Mesodermal cell (in vitro differentiated cells): ENCODE measurements around the gene RPS15A.
"Not testable (repeated sequence)": the region's sequence is repeated elsewhere in the genome, so short reads cannot be mapped to it uniquely, and the experiment has no call there.

ENCODE experiments used
- H3K27ac ChIP-seq: 2 replicates; pipeline ENCODE4 v1.7.0; 2013; ENCODE audit warnings: mild to moderate bottlenecking, low read depth, low read length, moderate library complexity; ENCODE audit not compliant: severe bottlenecking
- H3K36me3 ChIP-seq: 2 replicates; pipeline ENCODE4 v1.7.1; 2013; ENCODE audit warnings: mild to moderate bottlenecking, low read length, moderate library complexity; ENCODE audit not compliant: control insufficient read depth, insufficient read depth
- H3K4me1 ChIP-seq: one replicate; pipeline ENCODE4 v1.7.1; 2013; ENCODE audit warnings: mild to moderate bottlenecking, low read length; ENCODE audit not compliant: insufficient read depth, control insufficient read depth, poor library complexity, severe bottlenecking
- H3K4me3 ChIP-seq: 2 replicates; pipeline ENCODE4 v1.7.0; 2013; ENCODE audit warnings: low read length, control low read depth, mild to moderate bottlenecking; ENCODE audit not compliant: insufficient read depth, poor library complexity, severe bottlenecking; ENCODE audit errors: extremely low read depth
- H3K9me3 ChIP-seq: 2 replicates; pipeline ENCODE4 v1.7.1; 2013; ENCODE audit warnings: mild to moderate bottlenecking, low read length, moderate library complexity; ENCODE audit not compliant: control insufficient read depth
- WGBS, 2 experiments: methylation state at CpG; one replicate each; pipeline ENCODE4 v1.1.5; 2013; ENCODE audit warnings: missing lambda C conversion rate in 2 of 2; ENCODE audit not compliant: insufficient coverage in 2 of 2; 5-methylcytosine and 5-hydroxymethylcytosine counted together

Gene RPS15A

GRCh38 chr16:18777664-18778063 lies 12.5 kb downstream of the RPS15A start:
- H3K9me3 ChIP-seq, H3K4me1 ChIP-seq, H3K36me3 ChIP-seq, H3K4me3 ChIP-seq, H3K27ac ChIP-seq: not testable (repeated sequence)
- WGBS, 2 experiments = no CpG with 5 or more reads among the region's 1 CpG

GRCh38 chr16:18776334-18776733 lies 13.8 kb downstream of the RPS15A start:
- not testable (repeated sequence) for H3K9me3 ChIP-seq, H3K27ac ChIP-seq, H3K36me3 ChIP-seq, H3K4me3 ChIP-seq, H3K4me1 ChIP-seq
- WGBS, 2 experiments = 89 to 94% methylated on average over 3 to 4 of the region's 5 CpGs

- H3K4me3 ChIP-seq, H3K9me3 ChIP-seq, H3K4me1 ChIP-seq, H3K27ac ChIP-seq, H3K36me3 ChIP-seq: not testable (repeated sequence)
- WGBS, 2 experiments = 78 to 89% methylated on average over 3 of the region's 4 CpGs
These were observed 15.5 kb downstream of the RPS15A start for GRCh38 chr16:18774651-18775050.

- not testable (repeated sequence) for H3K4me3 ChIP-seq, H3K27ac ChIP-seq, H3K36me3 ChIP-seq, H3K4me1 ChIP-seq, H3K9me3 ChIP-seq
- WGBS, 2 experiments = 89 to 91% methylated on average over 5 to 7 of the region's 7 CpGs
These were observed 18.0 kb downstream of the RPS15A start for GRCh38 chr16:18772171-18772570.

- not testable (repeated sequence) for H3K4me3 ChIP-seq, H3K27ac ChIP-seq, H3K4me1 ChIP-seq, H3K36me3 ChIP-seq, H3K9me3 ChIP-seq
- 88 to 93% methylated on average over 5 to 8 of the region's 11 CpGs for WGBS, 2 experiments
These were observed 19.7 kb downstream of the RPS15A start for GRCh38 chr16:18770336-18770962.

GRCh38 chr16:18767217-18767616 lies 22.9 kb downstream of the RPS15A start:
- not testable (repeated sequence) for H3K9me3 ChIP-seq, H3K4me3 ChIP-seq, H3K27ac ChIP-seq, H3K36me3 ChIP-seq, H3K4me1 ChIP-seq
- 85 to 100% methylated on average over 1 to 2 of the region's 7 CpGs for WGBS, 2 experiments

- H3K4me3 ChIP-seq, H3K36me3 ChIP-seq, H3K27ac ChIP-seq, H3K4me1 ChIP-seq, H3K9me3 ChIP-seq: not testable (repeated sequence)
- 83% methylated on average over 1 of the region's 5 CpGs; no CpG with 5 or more reads in 1 of the 2 experiments for WGBS, 2 experiments
These were observed 27.4 kb downstream of the RPS15A start for GRCh38 chr16:18762713-18763112.

GRCh38 chr16:18759598-18760520 lies 30.3 kb downstream of the RPS15A start:
- not testable (repeated sequence) for H3K4me1 ChIP-seq, H3K9me3 ChIP-seq, H3K36me3 ChIP-seq, H3K4me3 ChIP-seq, H3K27ac ChIP-seq
- 18 to 48% methylated on average over 4 to 6 of the region's 21 CpGs for WGBS, 2 experiments

GRCh38 chr16:18757960-18758660 lies 32.0 kb downstream of the RPS15A start:
- no CpG with 5 or more reads among the region's 10 CpGs for WGBS, 2 experiments
- H3K4me3 ChIP-seq, H3K36me3 ChIP-seq, H3K9me3 ChIP-seq, H3K27ac ChIP-seq, H3K4me1 ChIP-seq: not testable (repeated sequence)

GRCh38 chr16:18756639-18757038 lies 33.5 kb downstream of the RPS15A start:
- not testable (repeated sequence) for H3K4me3 ChIP-seq, H3K36me3 ChIP-seq, H3K27ac ChIP-seq, H3K9me3 ChIP-seq, H3K4me1 ChIP-seq
- WGBS, 2 experiments = 88 to 93% methylated on average over 7 to 9 of the region's 9 CpGs

- H3K4me3 ChIP-seq, H3K4me1 ChIP-seq, H3K27ac ChIP-seq, H3K36me3 ChIP-seq, H3K9me3 ChIP-seq: not testable (repeated sequence)
- no CpG with 5 or more reads among the region's 8 CpGs for WGBS, 2 experiments
These were observed 47.3 kb downstream of the RPS15A start for GRCh38 chr16:18742870-18743269.
